Body of pancreas (tissue), 4 donors: ENCODE measurements around the gene ANXA8L1.
"Not testable (repeated sequence)": the region's sequence is repeated elsewhere in the genome, so short reads cannot be mapped to it uniquely, and the experiment has no call there.

Source experiments
- CTCF ChIP-seq, 7 experiments: fragments of 450-650 bp in 4 of 7; fragments of 200-600 bp in 3 of 7; sonication (generic) in 3 of 7; IDR thresholded peaks; one replicate each; pipeline ENCODE4 v1.5.1; 2016 to 2019; ENCODE audit warnings: antibody characterized with exemption in 7 of 7
- POLR2A ChIP-seq, 3 donors: fragments of 450-650 bp; IDR thresholded peaks; one replicate each; pipeline ENCODE4 v1.6.1; 2016; ENCODE audit warnings: antibody characterized with exemption in 3 of 3, mild to moderate bottlenecking in 2 of 3

- TF ChIP-seq CTCF, POLR2A (IDR thresholded peaks at IDR 0.05): not testable (repeated sequence)
Observed at GRCh38 chr10:46365484-46365883, 10.1 kb upstream of the ANXA8L1 start.
